GM12878 (cell line): ENCODE results near the gene RTCA. TPM values are rescaled to one million over a fixed set of nuclear protein-coding genes. Genes with fewer than 3 reads are reported as not detected.

Experiments used
- ATAC-seq: fragments of 200-7000 bp; cut with Tn5 transposase; 3 replicates; pipeline ENCODE4 v1.9.1; 2020; ENCODE audit warnings: mild to moderate bottlenecking, moderate library complexity
- BruUV-seq: library from RNA; stranded (reverse); fragments of 400-500 nt; replicated peaks from 2 replicates; lab custom pipeline; 2021; lab: Mats Ljungman, UMichigan
- CTCF ChIA-PET: fragments of 300-600 bp; sonication (Branson Sonifier 250); formaldehyde crosslinking; extraction: SDS; loops from one replicate; lab custom pipeline; 2021; ENCODE audit warnings: inconsistent platforms; lab: Yijun Ruan, JAX
- POLR2A ChIA-PET: fragments of 350-600 bp; formaldehyde crosslinking; extraction: SDS; loops from one replicate; lab custom pipeline; 2021; ENCODE audit warnings: inconsistent platforms; lab: Charles Lee
- RAD21 ChIA-PET: fragments of 300-600 bp; sonication (Branson Sonifier 250); formaldehyde crosslinking; loops from one replicate; lab custom pipeline; 2023; ENCODE audit warnings: antibody characterized with exemption; ENCODE audit not compliant: unreplicated experiment; lab: Charles Lee
- SMC1A ChIA-PET: fragments of 300-600 bp; sonication (Branson Sonifier 250); formaldehyde crosslinking; loops from one replicate; lab custom pipeline; 2023; ENCODE audit not compliant: unreplicated experiment, uncharacterized antibody; lab: Charles Lee
- DNase-seq: peaks from one replicate; pipeline ENCODE4 v3.0.0-alpha.2; 2011; ENCODE audit warnings: low read depth, low spot score
- FAIRE-seq: peaks from 3 replicates; lab custom pipeline; 2011; peaks lifted over from hg19 to GRCh38; lab: Jason Lieb, UNC
- H2AFZ ChIP-seq: 2 replicates; pipeline ENCODE4 v1.6.0; 2011; ENCODE audit warnings: low read depth, low read length, control low read depth; ENCODE audit not compliant: control insufficient read depth
- H3K27ac ChIP-seq: 2 replicates; pipeline ENCODE4 v1.5.1; 2011; ENCODE audit warnings: control low read depth; ENCODE audit not compliant: control insufficient read depth, insufficient read depth
- H3K27me3 ChIP-seq, 2 experiments: replicated peaks in 1 of 2; 2 replicates each; pipeline versions ENCODE4 v1.6.0 to v1.6.1; 2011; ENCODE audit warnings: low read length in 1 of 2; ENCODE audit not compliant: control insufficient read depth in 2 of 2, insufficient read depth in 2 of 2
- H3K36me3 ChIP-seq, 2 experiments: 2 replicates each; pipeline ENCODE4 v1.5.1; 2011; ENCODE audit warnings: low read length in 1 of 2; ENCODE audit not compliant: control insufficient read depth in 2 of 2, insufficient read depth in 2 of 2
- H3K4me1 ChIP-seq: 2 replicates; pipeline ENCODE4 v1.6.1; 2011; ENCODE audit warnings: mild to moderate bottlenecking, low read length, moderate library complexity, mixed read lengths; ENCODE audit not compliant: control insufficient read depth, insufficient read depth
- H3K4me2 ChIP-seq: 2 replicates; pipeline ENCODE4 v1.6.0; 2011; ENCODE audit warnings: control low read depth; ENCODE audit not compliant: control insufficient read depth, insufficient read depth
- H3K4me3 ChIP-seq: fragments of 200-600 bp; sonication (generic); 2 replicates; pipeline ENCODE4 v1.5.1; 2016
- H3K79me2 ChIP-seq: 2 replicates; pipeline ENCODE4 v1.6.0; 2011; ENCODE audit warnings: low read length; ENCODE audit not compliant: control insufficient read depth, insufficient read depth
- H3K9ac ChIP-seq: 2 replicates; pipeline ENCODE4 v1.8.0; 2011; ENCODE audit warnings: low read length, control low read depth, mixed read lengths; ENCODE audit not compliant: control insufficient read depth, insufficient read depth
- H3K9me3 ChIP-seq: replicated peaks from 3 replicates; pipeline ENCODE4 v1.5.1; 2011; ENCODE audit warnings: mild to moderate bottlenecking, low read length; ENCODE audit not compliant: control insufficient read depth, insufficient read depth
- H4K20me1 ChIP-seq: 2 replicates; pipeline ENCODE4 v1.6.0; 2011; ENCODE audit not compliant: control insufficient read depth, insufficient read depth
- CHD4 ChIP-seq: fragments of 200-600 bp; sonication (generic); IDR thresholded peaks from 2 replicates; pipeline ENCODE4 v1.6.1; 2016; ENCODE audit warnings: mild to moderate bottlenecking
- ETV6 ChIP-seq, 2 experiments: fragments of 450-650 bp in 1 of 2; IDR thresholded peaks in 1 of 2; conservative IDR thresholded peaks in 1 of 2; 2 replicates each; pipeline ENCODE4 v1.6.1; 2014; ENCODE audit warnings: antibody characterized with exemption in 1 of 2, borderline replicate concordance in 1 of 2, low read depth in 1 of 2, mild to moderate bottlenecking in 1 of 2, moderate library complexity in 1 of 2
- HDGF ChIP-seq: fragments of 450-650 bp; IDR thresholded peaks from 2 replicates; pipeline ENCODE4 v1.6.1; 2016; ENCODE audit warnings: antibody characterized with exemption
- KAT2A ChIP-seq: conservative IDR thresholded peaks from 2 replicates; pipeline ENCODE4 v1.6.1; 2011; ENCODE audit warnings: low read depth, low read length; ENCODE audit not compliant: control insufficient read depth
- NFYA ChIP-seq: IDR thresholded peaks from 2 replicates; pipeline ENCODE4 v1.6.1; 2011; ENCODE audit warnings: low read depth, mild to moderate bottlenecking, low read length, improper control_type of control experiment, borderline replicate concordance
- NR2C2 ChIP-seq: IDR thresholded peaks from 2 replicates; pipeline ENCODE4 v1.6.1; 2011; ENCODE audit warnings: borderline replicate concordance, low read depth; ENCODE audit not compliant: control insufficient read depth, insufficient read length
- WGBS: methylation state at CpG from one replicate; pipeline ENCODE4 v1.1.6; 2016; ENCODE audit warnings: low lambda C conversion rate; ENCODE audit not compliant: insufficient replicate concordance, insufficient coverage; ENCODE audit errors: missing lambda C conversion rate; 5-methylcytosine and 5-hydroxymethylcytosine counted together
- in situ Hi-C: fragments of 300-500 bp; cut with MboI; formaldehyde crosslinking; loops from 9 replicates; pipeline ENCODE4 v1.14.3; 2018; ENCODE audit warnings: mixed read lengths
- intact Hi-C: fragments of 100-400 bp; cut with micrococcal nuclease; formaldehyde crosslinking; loops from one replicate; pipeline ENCODE4 v1.14.2; 2022; ENCODE audit not compliant: unreplicated experiment
- polyA plus RNA-seq, 11 experiments: library from polyadenylated mRNA; depleted of rRNA in 4 of 11; unstranded in 6 of 11; stranded (reverse) in 5 of 11; fragments of >200 nt; fragmentation: Nextera tagmentation in 4 of 11; fragmentation: Illumina TruSeq in 1 of 11; extraction: Ambion mirVana in 4 of 11; extraction: Trizol in 1 of 11; gene quantifications; 1 replicate in 1 of 11; 2 replicates in 10 of 11; pipeline versions ENCODE4 v1.2.1 to v1.2.3, GENCODE V29; 2011 to 2016; ENCODE audit warnings: inconsistent platforms in 2 of 11, missing spikeins in 2 of 11, low read depth in 1 of 11
- total RNA-seq, 4 experiments: library from RNA; depleted of rRNA in 3 of 4; stranded (reverse); fragments of >200 nt in 3 of 4; fragmentation: Illumina TruSeq in 1 of 4; extraction: Trizol in 1 of 4; gene quantifications; 2 replicates each; pipeline versions ENCODE4 v1.2.1 to v1.2.3, GENCODE V29; 2013 to 2021
- TF ChIP-seq, protein P1 (sequence below): IDR thresholded peaks from 2 replicates; pipeline ENCODE4 v1.6.1; 2012; ENCODE audit warnings: low read depth, low read length, improper control_type of control experiment
- TF ChIP-seq, protein P2 (sequence below): IDR thresholded peaks from 2 replicates; pipeline ENCODE4 v1.6.1; 2011; ENCODE audit warnings: borderline replicate concordance, low read depth, mild to moderate bottlenecking, moderate library complexity, low read length; ENCODE audit not compliant: insufficient read depth, poor library complexity, severe bottlenecking

Gene RTCA
- total and polyA plus RNA-seq, 10 of the 15 experiments (the other 5 are each of a cell fraction or from before 2014, with no cell fraction given) = 10.3 to 63.5 (median 37.3) TPM

DNA sequence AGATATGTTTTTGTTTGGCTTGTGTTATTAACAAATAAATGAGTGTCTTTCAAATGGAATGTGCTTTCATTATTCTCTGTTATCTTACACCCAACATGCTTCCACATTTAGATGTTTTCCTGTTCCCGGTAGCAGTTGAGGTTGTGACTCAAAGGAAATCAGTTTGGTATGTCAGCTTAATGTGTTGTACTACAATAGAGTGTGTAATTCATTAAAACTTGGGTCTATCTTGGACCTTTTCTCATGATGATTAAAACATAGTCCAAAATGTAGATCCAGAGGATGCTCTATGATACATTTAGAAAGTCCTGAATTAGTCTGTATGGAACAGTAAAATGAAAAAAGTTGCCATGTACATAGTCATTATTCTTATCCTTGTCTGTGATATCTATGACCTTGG lies 26.7 kb downstream of the RTCA start:
- Histone ChIP-seq H4K20me1 (no peaks in the 10 kb centered on the region), H3K9ac (no peak overlapping the region), H3K27me3 (no peaks in the 10 kb centered on the region), H3K4me1 (no peaks in the 10 kb centered on the region), H3K9me3 (no peaks in the 10 kb centered on the region), H3K4me3 (no peak overlapping the region), H2AFZ (no peak overlapping the region), H3K79me2 (no peaks in the 10 kb centered on the region), H3K36me3 (peaks cover 0 to 24% of the 10 kb centered on the region in 2 experiments; a peak in 3 of 4 replicates), H3K27ac (no peak overlapping the region), H3K4me2 (no peak overlapping the region)
- no TSS peak for BruUV-seq
- POLR2A ChIA-PET = no interaction called here
- ATAC-seq = no peak
- in situ Hi-C loops = no loop called here
- RAD21 ChIA-PET = no interaction called here
- no peak for DNase-seq
- SMC1A ChIA-PET = no interaction called here
- intact Hi-C loops = no loop called here
- no peak for FAIRE-seq
- WGBS = 45% methylated on average over 1 of the region's 1 CpG
- TF ChIP-seq, protein P1, sequence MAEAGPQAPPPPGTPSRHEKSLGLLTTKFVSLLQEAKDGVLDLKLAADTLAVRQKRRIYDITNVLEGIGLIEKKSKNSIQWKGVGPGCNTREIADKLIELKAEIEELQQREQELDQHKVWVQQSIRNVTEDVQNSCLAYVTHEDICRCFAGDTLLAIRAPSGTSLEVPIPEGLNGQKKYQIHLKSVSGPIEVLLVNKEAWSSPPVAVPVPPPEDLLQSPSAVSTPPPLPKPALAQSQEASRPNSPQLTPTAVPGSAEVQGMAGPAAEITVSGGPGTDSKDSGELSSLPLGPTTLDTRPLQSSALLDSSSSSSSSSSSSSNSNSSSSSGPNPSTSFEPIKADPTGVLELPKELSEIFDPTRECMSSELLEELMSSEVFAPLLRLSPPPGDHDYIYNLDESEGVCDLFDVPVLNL = no peak
- no peak for TF ChIP-seq KAT2A
- TF ChIP-seq NR2C2 = no peak
- TF ChIP-seq HDGF = no peak
- TF ChIP-seq CHD4 = no peak
- no peak for TF ChIP-seq ETV6 (conservative IDR thresholded peaks at IDR 0.05 in 1 of 2, IDR thresholded peaks at IDR 0.05 in 1 of 2; ENCODE audit: borderline replicate concordance in 1 of 2, low read depth in 1 of 2)
- no peak for TF ChIP-seq NFYA
- TF ChIP-seq, protein P2, sequence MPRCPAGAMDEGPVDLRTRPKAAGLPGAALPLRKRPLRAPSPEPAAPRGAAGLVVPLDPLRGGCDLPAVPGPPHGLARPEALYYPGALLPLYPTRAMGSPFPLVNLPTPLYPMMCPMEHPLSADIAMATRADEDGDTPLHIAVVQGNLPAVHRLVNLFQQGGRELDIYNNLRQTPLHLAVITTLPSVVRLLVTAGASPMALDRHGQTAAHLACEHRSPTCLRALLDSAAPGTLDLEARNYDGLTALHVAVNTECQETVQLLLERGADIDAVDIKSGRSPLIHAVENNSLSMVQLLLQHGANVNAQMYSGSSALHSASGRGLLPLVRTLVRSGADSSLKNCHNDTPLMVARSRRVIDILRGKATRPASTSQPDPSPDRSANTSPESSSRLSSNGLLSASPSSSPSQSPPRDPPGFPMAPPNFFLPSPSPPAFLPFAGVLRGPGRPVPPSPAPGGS = no peak
- CTCF ChIA-PET = no interaction called here
